CD4-positive, alpha-beta T cell treated with Interleukin-4 for 1 hour (primary cell): ENCODE measurements around the gene P2RX3.
"Not testable (repeated sequence)": the region's sequence is repeated elsewhere in the genome, so short reads cannot be mapped to it uniquely, and the experiment has no call there.

Experiments
- DNase-seq, 2 donors: peaks; one replicate each; pipeline ENCODE4 v3.0.0-alpha.2; 2020 to 2022

P2RX3 gene

GRCh38 chr11:57338142-57338541 is at the start of gene P2RX3:
P2RX3 (plus strand) TSS chr11:57338352; CDS start chr11:57338551, 199 bp downstream.
- no peak for DNase-seq

- no peak for DNase-seq
Measured at GRCh38 chr11:57288771-57289579, 49.2 kb upstream of the P2RX3 start.

- no peak for DNase-seq
Measured at GRCh38 chr11:57290288-57290687, 47.9 kb upstream of the P2RX3 start.

GRCh38 chr11:57294225-57295131 is 43.7 kb upstream of the P2RX3 start:
- no peak for DNase-seq

GRCh38 chr11:57296205-57296604 is 41.9 kb upstream of the P2RX3 start:
- not testable (repeated sequence) for DNase-seq

GRCh38 chr11:57297221-57297620 is 40.9 kb upstream of the P2RX3 start:
- DNase-seq: no peak

- DNase-seq: no peak
Measured at GRCh38 chr11:57299150-57299737, 38.9 kb upstream of the P2RX3 start.

- DNase-seq: no peak
Measured at GRCh38 chr11:57300785-57301184, 37.4 kb upstream of the P2RX3 start.

- DNase-seq: no peak
Measured at GRCh38 chr11:57301711-57302423, 36.3 kb upstream of the P2RX3 start.

- no peak for DNase-seq
Measured at GRCh38 chr11:57302489-57302888, 35.7 kb upstream of the P2RX3 start.

- no peak for DNase-seq
Measured at GRCh38 chr11:57303280-57303989, 34.7 kb upstream of the P2RX3 start.

GRCh38 chr11:57303990-57304579 is 34.1 kb upstream of the P2RX3 start:
- no peak for DNase-seq

GRCh38 chr11:57305523-57305922 is 32.6 kb upstream of the P2RX3 start:
- no peak for DNase-seq

GRCh38 chr11:57306161-57306876 is 31.8 kb upstream of the P2RX3 start:
- no peak for DNase-seq

GRCh38 chr11:57306940-57307565 is 31.1 kb upstream of the P2RX3 start:
- no peak for DNase-seq

- no peak for DNase-seq
Measured at GRCh38 chr11:57307666-57308270, 30.4 kb upstream of the P2RX3 start.

- no peak for DNase-seq
Measured at GRCh38 chr11:57308426-57309060, 29.6 kb upstream of the P2RX3 start.

- no peak for DNase-seq
Measured at GRCh38 chr11:57309106-57310059, 28.8 kb upstream of the P2RX3 start.
